Bone marrow (tissue), 2 donors: ENCODE results near the gene NPAS3.
"Not testable (repeated sequence)": the region's sequence is repeated elsewhere in the genome, so short reads cannot be mapped to it uniquely, and the experiment has no call there.

ENCODE experiments used
- DNase-seq, 2 donors: peaks; one replicate each; lab custom pipeline; 2025; lab: John Stamatoyannopoulos, UW

Gene NPAS3

DNA sequence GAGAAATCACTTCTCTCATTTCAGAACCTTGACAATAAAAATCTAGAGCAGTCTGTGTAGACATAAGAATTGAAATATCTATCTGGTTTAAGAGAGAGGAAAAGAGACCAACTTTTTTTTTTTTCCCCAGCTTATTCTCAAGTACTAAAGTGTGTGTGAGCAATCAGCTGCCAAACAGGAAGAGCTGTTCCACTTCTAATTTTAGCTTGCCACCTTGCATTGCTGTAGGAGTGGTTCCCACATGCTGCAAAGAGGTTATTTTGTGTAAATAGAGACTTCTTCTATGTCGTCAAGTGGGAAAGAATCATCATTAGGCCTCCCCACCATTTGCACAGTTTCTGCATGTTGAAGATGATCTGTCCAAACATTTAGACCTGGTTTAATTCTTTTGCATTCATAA is 142.6 kb downstream of the NPAS3 start:
- DNase-seq = no peak

DNA sequence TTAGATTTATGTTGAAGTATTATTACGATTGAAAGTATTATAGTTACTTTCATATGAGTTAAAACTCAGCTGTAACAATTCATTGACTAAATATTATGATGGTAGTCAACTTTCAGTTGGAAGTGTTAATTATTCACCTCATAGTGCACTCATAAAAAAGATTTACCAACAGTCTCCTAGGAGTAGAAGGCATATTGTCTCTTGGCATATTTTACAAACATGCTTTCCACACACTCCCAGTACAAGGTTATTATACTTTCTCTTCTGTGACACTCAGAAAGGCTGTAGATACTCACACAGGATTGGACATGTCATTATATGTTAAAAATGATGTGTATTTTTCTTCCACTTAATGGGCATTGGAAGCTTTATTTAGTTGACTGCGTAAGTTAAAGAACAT is 147.1 kb downstream of the NPAS3 start:
- no peak for DNase-seq

DNA sequence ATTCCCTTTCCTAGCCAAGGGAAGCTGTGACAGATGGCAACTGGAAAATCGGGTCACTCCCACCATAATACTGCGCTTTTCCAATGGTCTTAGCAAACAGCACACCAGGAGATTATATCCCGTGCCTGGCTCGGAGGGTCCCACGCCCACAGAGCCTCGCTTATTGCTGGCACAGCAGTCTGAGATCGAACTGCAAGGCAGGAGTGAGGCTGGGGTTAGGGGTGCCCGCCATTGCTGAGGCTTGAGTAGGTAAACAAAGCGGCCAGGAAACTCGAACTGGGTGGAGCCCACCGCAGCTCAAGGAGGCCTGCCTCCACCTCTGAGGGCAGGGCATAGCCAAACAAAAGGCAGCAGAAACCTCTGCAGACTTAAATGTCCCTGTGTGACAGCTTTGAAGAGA is 149.6 kb downstream of the NPAS3 start:
- not testable (repeated sequence) for DNase-seq

DNA sequence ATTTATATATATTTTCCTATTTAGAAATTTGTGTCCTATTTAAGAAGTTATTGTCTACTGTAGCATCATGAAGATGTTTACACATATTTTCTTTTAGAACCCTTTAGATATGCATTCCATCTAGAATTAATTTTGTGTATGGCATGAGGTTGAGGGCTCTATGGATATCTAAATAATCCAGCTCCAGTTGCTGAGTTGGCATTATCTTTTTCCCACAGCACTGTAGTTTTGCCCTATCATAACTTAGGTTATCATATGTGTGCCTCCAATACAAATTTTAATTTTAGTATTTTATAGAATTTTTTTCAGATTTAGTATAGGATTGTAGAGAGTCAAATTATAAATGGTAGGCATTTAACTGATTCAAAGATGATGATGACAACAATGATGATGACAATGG is 159.3 kb downstream of the NPAS3 start:
- no peak for DNase-seq

DNA sequence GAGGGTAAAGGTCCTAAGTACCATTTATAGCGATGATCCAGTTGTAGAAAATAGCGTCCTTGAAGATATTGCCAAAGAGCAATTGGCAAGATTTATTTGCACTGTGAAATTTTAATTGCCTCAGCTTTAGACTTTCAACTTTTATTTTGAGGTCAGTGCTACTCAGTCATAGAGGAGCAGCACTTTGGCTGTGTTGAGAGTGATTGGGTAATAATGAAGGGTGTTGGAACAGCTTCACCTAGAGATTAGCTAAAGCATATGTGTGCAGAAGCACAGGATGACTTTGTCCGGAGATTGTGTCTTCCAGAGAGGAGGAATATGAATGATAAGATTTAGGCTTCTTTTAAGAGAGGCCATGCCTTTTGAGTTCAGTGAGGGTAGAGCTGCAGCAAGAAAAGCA is 164.8 kb downstream of the NPAS3 start:
- DNase-seq = no peak

DNA sequence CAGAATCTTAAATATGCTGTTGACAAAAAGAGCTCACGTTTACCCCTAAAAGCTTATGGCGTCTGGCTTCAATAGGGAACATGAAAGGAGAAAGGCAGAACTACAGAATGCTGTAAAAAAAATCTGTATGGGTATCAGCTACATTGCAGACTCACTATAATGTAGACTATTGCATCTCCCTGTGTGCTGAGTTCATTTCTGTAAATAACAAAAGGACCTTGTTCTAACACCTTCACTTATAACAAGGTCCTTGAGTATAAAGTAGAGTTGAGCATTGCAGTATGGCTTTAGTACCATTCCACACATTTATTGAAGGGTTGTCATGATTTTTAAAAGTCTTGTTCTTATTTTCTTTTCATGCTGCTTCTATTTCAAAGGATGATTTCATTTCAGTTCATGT is 165.3 kb downstream of the NPAS3 start:
- no peak for DNase-seq

DNA sequence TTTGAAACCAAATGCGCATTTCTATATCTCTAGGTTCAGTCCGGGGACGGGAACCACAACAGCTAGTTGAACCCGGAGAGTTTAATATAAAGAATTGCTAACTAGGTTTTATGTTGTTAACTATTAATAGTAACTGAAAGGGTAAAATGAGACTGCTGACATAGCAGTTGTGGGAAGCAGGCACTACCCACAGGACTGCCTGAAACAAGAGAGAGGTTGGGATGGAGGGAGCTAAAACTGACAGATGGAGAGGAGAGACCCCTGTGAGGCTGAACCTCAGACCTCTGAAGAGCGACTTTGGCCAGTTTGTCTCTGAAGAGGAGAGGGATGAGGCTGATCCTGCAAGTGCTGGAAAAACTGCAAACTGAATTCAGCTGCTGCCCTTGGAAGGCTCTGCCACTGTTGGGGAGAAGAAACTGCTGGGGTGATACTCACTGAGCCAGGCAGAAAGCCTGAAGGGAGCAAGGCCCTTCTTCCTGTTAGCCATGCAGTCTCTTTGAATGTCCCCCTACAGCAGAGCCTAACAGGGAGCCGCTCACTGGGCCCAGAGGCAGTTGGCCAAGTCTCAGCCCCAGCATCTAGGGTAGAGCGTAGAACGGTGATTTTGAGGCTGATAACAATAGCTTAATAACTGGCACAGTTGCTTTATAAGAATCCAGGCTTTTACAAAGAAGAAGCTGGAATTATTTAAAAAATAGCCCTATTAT is 172.2 kb downstream of the NPAS3 start:
- DNase-seq = no peak

DNA sequence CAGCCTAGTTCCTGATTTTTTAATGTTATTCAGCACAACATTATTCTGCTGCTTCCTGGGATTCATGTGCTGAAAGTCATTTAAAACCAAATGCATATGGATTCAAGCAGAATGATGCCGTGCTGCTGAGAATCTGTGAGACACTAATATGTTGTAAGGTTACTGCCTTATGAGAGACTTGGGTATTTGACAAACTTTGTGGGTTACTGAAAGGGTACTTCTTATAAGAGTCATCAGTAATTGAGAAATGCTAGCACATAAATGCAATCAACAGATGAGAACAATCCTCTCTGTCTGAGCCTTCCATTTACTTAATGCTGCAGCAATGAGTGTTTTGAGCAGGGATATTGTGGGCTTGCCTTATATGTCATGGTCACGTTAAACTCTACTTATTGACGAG is 175.7 kb downstream of the NPAS3 start:
- DNase-seq = no peak

DNA sequence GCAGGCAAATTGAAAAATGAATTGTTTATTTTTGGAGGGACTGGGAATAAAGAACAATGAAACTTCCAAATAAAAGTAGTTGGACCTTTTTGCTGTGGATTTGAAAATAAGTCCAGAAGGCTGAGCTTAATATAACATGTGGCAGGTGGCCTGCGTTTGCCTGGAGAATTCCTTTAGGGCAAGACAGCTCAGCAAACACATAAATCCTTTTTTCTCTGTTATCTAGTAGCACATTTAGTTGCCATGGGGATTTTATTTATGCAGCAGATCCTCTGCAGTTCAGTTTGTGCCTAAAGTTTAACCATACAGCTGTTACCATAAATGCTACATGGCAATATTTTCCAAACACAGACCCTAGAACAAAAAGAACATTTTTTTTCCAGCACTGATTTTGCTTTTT is 180.0 kb downstream of the NPAS3 start:
- no peak for DNase-seq

DNA sequence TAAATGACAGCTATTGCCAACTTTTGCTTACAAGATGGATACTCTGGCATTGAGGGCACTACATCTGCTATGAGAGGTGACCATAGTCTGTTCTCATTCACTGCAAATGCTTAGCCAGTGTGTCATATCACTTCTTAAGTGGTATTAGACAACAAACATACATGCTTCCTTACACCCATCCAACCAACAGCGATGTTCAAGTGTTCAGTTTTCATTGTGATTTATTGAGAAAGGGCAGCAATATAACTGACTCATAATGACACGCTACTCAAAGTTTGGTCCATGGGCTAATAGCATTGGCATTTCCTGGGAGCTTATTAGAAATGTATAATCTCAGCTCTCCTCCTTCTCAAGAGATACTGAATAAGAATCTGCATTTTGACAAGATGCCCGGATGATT is 181.7 kb downstream of the NPAS3 start:
- no peak for DNase-seq

DNA sequence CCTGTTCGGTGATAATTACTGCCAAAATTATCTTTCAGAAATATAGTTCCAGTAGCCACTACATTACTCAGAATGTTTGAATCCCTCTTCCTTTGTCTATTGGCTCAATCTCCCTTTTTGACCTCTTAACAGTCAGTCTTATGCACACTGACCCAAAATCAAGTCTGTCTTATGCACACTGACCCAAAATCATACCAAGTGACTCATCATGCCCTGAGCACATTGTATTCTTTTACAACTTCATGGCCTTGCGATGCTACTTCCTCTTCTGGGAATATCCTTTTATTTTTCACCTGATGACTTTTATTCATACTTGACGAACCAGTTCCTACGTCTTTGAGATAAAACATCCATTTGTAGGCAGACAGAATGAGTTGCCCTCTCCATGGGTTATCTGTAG is 182.3 kb downstream of the NPAS3 start:
- no peak for DNase-seq

DNA sequence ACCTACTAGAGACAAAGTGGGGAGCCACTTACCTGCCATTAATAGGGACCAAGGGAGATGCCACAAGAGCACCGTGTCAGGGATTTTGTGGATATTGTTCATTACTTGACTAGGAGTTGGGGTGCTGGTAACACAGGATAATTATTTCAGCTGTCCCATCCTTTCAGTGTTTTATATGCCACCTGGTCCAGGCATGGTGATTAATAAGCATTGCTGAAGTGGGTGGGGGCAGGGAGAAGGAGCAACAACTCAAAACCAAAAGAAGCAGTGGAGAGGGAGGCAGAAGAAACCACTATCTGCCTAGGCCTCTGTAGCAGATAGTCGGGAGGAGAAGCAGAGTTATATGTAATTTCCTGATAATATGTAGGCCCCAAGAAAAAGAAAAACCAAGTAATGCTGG is 184.6 kb downstream of the NPAS3 start:
- DNase-seq = no peak

DNA sequence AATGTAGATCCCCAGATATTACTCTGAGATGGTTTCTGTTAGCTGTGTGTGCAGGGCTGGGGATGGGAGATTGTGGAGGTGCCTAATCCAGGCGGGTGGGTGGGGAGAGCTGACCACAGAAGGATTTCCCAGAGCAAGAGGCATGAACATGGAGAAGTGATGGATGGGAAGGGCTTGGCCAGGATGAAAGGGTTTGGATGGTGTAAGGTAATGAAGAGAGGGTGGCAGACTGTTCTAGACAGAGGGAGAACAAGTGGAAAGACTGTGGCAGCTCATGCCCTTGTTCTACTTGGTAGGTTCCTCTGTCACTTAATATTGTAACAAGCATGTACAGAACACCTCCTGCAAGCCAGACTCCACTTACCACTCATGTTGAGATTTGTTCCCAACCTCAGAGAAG is 187.8 kb downstream of the NPAS3 start:
- DNase-seq = no peak

DNA sequence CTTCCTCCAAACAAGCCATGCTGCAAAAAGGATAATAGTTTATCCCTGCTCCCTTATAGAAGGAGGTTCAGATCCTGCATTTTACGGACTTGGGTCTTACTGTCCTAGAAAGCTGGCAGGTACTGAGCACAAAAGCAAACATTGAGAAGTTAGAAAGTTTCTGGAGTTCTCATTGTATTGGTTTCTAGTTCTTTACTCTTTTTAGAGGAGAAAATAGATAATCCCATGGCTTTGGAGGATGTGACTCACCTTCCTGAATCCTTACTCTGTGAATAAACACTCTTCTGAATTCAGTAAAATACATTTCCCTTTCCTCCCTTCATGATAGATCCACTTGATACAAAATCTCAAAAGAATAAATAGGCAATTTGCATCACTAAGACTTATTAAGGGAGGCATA is 188.9 kb downstream of the NPAS3 start:
- DNase-seq = no peak

DNA sequence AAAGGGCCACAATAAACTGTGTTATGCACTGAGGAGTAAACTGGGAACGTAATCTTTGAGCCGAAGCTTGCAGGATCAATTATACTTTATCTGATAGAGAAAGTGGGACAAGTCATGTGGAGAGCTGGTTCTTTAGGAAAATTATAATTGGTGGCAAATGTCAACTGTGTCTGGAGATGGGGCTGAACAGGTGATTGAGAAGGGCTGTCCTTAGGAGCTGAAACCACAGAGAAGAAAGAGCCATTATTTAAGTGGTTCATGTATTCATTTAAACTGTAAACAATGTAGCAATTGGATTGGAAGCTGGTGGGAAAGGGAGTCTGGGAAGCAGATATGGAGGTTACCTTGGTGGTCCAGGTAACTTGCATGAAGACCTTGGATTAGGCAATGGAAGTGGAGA is 193.1 kb downstream of the NPAS3 start:
- no peak for DNase-seq

DNA sequence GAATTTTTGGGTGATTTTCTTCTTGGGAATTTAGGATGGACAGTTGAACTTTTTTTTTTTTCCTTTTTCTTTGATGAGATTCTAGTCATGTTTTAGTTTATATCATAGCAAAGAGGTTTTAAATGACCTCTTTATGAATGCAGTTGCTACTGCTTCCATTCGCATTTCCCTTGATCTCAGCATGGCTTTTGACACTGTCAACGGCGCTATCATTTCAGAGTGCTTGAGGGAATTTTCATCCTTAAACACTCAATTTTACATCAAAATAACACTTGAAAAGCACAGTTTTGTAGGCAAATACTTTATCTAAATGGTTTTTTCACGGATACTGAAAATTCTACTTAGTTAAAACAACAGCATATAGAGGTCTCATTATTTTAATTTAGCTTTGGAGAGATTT is 195.5 kb downstream of the NPAS3 start:
- DNase-seq = no peak

DNA sequence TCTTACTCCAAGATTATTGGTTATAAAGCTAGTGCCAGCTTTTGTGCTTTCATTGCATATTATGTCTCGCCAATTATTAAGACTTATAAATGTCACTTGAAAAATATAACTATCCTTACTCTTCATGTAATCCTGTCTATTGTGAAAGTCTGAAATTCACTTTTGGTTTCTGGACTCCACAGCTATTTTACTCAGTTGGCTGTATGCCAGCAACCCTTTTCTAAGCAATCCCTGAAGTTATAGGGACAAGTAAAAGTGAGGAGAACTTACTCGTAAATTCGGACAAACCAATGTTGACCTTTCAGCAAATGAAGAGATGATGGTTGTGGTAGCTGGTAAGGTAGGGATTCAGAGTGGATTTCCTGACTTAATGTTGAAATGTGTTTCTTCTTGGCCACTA is 196.3 kb downstream of the NPAS3 start:
- DNase-seq = no peak

DNA sequence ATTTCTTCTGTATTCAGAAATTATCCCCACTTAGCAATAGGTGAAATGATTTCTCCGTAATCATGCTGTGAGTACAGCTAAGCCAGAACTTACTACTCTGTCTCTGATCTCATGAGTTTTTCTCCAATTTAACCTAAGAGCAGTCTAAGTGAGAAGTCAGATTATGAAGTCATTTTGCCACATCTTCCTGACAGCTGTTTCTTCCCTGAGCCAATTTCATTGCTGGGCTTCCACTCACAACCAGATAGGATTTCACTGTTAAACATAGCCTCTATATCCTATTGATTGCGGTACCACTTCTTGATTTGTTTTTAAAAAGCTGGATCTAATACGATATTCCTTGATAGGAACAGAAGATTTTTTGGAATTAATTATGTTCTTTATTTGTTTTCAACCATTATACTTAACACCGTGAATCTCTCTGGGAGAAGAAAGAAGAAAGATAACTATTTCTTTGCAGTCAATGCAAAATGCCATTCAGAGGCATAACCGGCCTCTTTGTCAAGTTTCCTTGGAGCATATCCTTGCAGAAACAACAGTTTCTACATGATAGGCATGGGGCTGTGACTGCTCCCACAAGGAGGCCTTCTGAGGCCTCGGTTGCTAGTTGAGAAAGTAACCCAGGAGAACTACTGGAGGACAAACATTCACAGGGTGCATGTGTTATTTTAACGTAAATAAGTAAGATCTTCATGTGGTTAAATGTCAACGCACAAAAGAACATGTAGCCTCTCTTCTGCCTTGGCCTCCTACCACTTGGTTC is 212.2 kb downstream of the NPAS3 start:
- DNase-seq = no peak

DNA sequence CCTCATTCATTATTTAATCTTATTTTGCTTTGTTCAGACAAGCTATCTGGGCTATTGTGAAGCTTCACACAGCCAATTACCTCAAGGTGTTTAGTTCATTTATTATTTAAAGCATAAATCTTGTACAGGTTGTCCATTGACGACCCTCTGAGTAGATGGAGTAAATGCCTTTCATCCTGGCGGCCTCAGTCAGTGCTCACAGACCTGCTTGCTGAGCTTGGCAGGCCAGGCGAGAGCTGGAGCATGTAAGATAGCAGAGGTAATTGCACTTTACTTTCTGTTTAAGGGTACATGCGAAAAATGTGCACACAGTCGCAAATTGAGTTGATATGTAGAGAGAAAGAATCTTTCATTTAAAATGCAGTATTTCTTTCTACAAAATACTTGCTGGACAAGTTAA is 224.4 kb downstream of the NPAS3 start:
- no peak for DNase-seq

DNA sequence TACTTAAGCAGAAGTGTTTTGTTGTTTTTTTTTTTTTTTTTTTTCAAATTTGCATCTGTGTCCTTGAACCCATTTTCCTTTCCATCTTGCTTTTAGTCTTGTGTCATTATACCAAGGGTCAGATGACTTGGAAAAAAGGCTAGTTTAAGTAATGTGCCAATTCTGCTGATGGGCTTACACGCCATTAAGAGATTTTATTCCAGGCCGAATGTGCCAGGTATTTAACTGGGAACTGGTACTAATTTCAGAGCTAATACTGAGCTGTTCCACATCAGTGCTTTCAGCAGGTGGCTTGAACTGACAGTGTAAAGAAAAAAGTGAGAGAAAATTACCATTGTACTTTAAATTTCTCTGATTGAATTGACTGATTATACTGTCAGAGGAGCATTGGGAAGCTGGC is 224.9 kb downstream of the NPAS3 start:
- no peak for DNase-seq

DNA sequence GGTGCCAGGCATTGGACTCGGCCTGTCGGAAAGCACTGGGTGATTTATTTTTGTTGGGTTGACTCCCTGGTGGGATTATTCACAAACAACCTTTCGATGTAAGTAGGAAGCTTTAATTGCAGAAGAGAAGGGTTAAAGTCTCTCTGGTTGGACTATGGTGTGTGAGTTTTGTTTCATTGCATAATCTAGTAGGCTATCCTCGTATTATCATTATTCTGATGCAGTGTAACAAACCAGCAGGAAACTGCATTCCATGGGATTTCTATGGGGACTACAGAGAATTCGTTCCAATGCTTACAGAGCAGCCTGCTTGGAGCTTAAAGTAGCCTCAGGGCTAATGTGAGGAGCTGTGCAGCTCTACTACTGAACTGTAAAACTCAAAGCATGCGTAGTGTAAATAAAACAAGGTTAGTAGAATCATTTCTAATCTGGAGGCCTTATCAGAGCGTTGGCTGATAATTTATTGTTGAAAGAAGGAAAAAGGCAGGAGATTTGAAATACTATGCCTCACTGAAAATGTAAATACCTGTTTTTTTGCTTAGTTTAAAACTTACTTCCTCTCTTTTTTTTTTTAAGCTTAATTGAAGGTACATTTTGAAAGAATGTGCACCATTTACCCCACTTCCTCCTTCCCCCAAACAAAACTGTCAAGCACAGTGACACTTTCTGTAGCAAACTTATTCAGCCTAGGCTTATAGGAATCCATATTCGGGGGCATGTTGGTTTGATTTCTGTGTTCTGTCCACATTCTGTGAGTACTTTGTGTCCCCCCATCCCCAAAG is 226.7 kb downstream of the NPAS3 start:
- DNase-seq = no peak

DNA sequence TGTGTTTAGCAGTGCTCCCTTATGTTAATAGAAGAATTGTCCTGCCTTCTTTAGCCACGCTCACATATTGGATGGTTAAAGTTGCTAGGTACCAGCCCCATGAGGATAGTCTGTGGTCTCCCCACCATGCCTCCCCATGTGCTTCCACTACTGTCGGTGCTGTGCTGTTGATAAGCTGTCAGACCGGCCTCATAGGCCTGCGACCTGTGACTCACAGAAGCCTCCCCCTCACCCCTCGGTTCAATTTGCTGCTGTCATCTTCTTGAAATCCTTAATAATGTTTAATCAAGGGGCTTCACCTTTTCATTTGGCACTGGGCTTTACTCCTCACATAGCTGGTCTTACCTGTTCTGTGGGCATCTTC is 227.2 kb downstream of the NPAS3 start:
- no peak for DNase-seq

DNA sequence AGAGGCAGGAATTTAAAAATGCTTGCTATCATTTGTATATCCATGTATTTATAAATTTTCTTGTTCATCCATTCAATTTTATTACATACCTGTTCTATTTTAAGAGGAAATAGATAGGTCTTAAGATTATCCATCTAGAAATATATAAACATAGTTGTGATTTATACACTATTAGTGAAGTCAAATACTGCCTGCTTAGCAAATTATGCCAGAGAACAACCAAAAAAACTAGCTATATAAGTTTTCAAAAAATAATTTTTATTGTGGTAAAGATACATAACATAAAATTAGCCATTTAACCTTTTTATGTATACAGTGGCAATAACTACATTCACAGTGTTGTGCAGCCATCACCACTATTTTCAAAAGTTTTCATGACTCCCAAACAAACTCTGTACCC is 237.3 kb downstream of the NPAS3 start:
- no peak for DNase-seq
